Natural killer cell treated with Interleukin-12 subunit alpha and Interleukin-12 subunit beta and Interleukin-15 and Interleukin-18, amount 100 ng/mL, for 72 hours (primary cell): Measurements from ENCODE around the gene HEPACAM. TPM values are rescaled to one million over a fixed set of nuclear protein-coding genes. Genes with fewer than 3 reads are reported as not detected.
"Not testable (repeated sequence)": the region's sequence is repeated elsewhere in the genome, so short reads cannot be mapped to it uniquely, and the experiment has no call there.

ENCODE experiments used
- ATAC-seq, 2 donors: fragments of 150-1000 bp; cut with Tn5 transposase in 1 of 2; sonication (Bioruptor Pico), chemical (Tn5 transposase) in 1 of 2; 2 replicates each; pipeline ENCODE4 v1.10.0; 2021
- DNase-seq: peaks from one replicate; pipeline ENCODE4 v3.0.0; 2022; ENCODE audit warnings: low spot score
- H3K27ac Mint-ChIP-seq, 2 donors: 1 replicate in 1 of 2; 2 replicates in 1 of 2; pipeline ENCODE4 v1.8.0; 2022; ENCODE audit warnings: mixed read lengths in 2 of 2, mild to moderate bottlenecking in 1 of 2, moderate library complexity in 1 of 2
- H3K27me3 Mint-ChIP-seq, 2 donors: 1 replicate in 1 of 2; 2 replicates in 1 of 2; pipeline ENCODE4 v1.8.0; 2022; ENCODE audit warnings: mixed read lengths in 2 of 2
- H3K36me3 Mint-ChIP-seq: one replicate; pipeline ENCODE4 v1.8.0; 2022; ENCODE audit warnings: mixed read lengths
- H3K4me1 Mint-ChIP-seq, 2 donors: 1 replicate in 1 of 2; 2 replicates in 1 of 2; pipeline ENCODE4 v1.8.0; 2022; ENCODE audit warnings: low read depth in 2 of 2, mixed read lengths in 2 of 2, mild to moderate bottlenecking in 1 of 2
- H3K4me3 Mint-ChIP-seq: one replicate; pipeline ENCODE4 v1.8.0; 2022; ENCODE audit warnings: mixed read lengths
- H3K9me3 Mint-ChIP-seq: 2 replicates; pipeline ENCODE4 v1.8.0; 2022; ENCODE audit warnings: mixed read lengths
- total RNA-seq, 2 donors: library from RNA; stranded (reverse); gene quantifications; one replicate each; pipeline ENCODE4 v1.2.3, GENCODE V29; 2022

The HEPACAM gene, protein sequence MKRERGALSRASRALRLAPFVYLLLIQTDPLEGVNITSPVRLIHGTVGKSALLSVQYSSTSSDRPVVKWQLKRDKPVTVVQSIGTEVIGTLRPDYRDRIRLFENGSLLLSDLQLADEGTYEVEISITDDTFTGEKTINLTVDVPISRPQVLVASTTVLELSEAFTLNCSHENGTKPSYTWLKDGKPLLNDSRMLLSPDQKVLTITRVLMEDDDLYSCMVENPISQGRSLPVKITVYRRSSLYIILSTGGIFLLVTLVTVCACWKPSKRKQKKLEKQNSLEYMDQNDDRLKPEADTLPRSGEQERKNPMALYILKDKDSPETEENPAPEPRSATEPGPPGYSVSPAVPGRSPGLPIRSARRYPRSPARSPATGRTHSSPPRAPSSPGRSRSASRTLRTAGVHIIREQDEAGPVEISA
- total RNA-seq: not detected

DNA sequence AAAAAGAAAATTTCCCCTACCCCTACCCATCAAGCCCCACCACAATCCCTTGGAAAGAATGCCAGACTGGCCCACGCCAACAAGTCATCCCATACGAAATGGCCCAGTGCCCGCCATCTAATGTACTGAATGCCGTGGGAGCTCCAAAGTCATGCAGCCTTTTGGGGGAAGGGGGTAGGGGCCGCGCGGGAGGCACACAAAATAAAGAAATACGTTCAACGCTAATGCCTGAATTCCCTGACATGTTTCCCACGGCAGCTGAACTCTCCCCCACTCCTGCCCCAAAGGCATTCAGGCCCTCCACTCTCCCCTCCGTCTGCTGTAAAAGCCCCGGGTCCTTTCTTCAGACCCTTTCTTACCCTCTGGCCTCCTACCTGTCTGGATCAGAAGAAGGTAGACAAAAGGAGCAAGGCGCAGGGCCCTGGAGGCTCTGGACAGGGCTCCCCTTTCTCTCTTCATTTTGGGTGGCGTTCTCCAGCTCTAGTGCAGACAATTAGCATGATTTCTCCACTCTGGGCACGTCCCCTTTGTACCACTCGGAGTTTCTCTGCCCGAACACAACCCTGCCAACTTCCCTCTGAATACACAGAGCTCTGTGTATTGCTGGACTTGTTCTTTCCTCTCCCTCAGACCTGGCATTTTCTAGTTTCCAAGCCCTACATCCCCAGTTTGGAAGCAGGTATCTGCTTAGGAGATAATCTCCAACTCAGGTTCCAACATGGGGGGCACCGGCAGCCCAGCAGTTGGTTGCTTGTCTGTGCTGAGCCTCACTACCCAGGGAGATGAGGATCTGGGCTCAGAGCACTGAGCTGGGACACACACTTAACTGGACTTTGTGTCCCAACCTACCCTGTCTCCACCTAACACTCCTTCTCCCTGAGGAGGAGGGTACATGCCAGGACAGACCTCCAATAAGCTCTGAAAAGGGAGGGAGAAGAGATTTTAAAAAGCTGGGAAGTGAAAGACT is at the start of gene HEPACAM:
HEPACAM (minus strand) TSS at position 500 of the 967 bp plus-strand sequence; CDS start at position 459, 41 bp downstream.
- Mint-ChIP-seq H3K4me1 (no peaks in the 10 kb centered on the region), H3K9me3 (no peaks in the 10 kb centered on the region), H3K36me3 (no peaks in the 10 kb centered on the region), H3K4me3 (no peak within 1 kb of the TSS), H3K27me3 (peaks cover 7 to 8% of the 10 kb centered on the region in 2 donors), H3K27ac (no peak within 1 kb of the TSS)
- ATAC-seq (no peak), DNase-seq (no peak)

DNA sequence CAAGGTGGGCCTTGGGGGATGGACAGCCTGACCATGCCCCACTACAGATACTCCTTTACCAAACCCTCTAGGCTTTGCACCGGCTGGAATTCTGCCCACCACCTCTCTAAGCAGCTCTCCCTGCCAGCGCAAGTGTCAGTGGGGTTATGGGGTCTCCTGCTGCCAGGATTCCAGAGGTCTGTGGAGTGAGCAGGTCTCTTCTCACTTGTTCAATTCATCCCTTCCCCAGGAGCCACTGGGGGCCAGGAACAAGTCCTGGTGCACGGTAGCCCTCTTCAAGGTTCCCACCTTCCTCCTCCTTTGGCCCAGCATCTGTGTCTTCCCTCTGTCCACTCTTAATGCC is 48.6 kb upstream of the HEPACAM start:
- H3K27ac Mint-ChIP-seq: no peak overlapping the region
- H3K9me3 Mint-ChIP-seq: peaks cover 11% of the 10 kb centered on the region
- DNase-seq (no peak), ATAC-seq (no peak)
- H3K27me3 Mint-ChIP-seq: no peaks in the 10 kb centered on the region
- no peaks in the 10 kb centered on the region for H3K4me1 Mint-ChIP-seq
- no peak overlapping the region for H3K4me3 Mint-ChIP-seq
- H3K36me3 Mint-ChIP-seq: peaks cover 47% of the 10 kb centered on the region

DNA sequence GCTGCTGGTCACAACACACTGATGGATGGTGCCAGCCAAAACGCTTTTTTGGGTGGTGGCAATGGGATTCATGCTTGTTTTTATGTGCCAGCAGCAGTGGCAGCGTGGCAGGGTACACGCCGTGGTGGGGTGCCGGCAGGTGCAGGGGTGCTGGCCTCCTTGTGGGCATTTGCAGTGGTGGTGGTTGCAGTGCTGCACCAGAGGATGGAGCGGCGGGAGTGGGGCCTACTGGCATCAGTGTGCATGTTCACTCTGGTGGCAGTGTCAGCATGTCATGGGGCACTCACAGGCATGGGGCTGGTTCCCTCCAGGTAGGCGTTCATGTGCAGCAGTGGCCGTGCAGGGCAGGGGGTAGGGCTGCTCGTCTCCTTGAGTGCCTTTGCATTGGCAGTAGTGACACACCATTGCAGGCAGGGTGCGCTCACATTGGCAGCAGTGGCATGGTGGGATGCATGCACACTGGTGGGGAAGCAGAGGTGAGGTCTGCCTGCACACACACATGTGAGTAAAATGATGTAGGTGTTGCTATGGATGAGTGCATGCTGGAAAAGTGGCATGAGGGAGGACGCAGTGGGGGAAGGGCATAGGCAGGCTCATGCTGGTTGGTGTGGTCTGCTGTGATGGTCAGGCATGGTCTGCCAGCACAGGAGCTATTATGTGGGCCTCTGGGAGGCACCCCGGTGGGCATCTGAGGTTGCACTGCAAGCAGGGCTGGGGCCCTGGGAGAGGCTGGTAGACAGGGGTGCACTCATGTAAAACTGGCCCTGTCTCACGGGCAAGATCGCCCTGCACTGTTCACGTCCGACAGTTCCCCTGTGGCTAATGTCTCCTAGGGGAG is 48.0 kb upstream of the HEPACAM start:
- H3K9me3 Mint-ChIP-seq: peaks cover 12% of the 10 kb centered on the region
- no peaks in the 10 kb centered on the region for H3K4me1 Mint-ChIP-seq
- peaks cover 51% of the 10 kb centered on the region for H3K36me3 Mint-ChIP-seq
- DNase-seq (no peak), ATAC-seq (no peak)
- no peak overlapping the region for H3K4me3 Mint-ChIP-seq
- H3K27ac Mint-ChIP-seq: no peak overlapping the region
- H3K27me3 Mint-ChIP-seq: no peaks in the 10 kb centered on the region

DNA sequence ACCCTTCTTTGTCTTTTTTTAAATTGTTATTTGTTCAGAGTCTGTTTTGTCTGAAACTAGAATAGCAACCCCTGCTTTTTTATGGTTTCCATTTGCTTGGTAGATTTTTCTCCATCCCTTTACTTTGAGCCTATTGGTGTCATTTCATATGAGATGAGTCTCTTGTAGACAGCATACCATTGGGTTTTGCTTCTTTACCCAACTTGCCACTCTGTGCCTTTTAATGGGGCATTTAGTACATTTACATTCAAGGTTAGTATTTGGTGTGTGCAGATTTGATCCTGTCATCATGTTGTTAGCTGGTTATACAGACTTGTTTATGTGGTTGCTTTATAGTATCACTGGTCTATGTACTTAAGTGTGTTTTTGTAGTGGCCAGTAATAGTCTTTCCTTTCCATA is 46.2 kb upstream of the HEPACAM start:
- no peak for ATAC-seq
- peaks cover 55% of the 10 kb centered on the region for H3K36me3 Mint-ChIP-seq
- H3K4me3 Mint-ChIP-seq: no peak overlapping the region
- H3K4me1 Mint-ChIP-seq: no peaks in the 10 kb centered on the region
- H3K9me3 Mint-ChIP-seq: peaks cover 12% of the 10 kb centered on the region
- H3K27ac Mint-ChIP-seq: no peak overlapping the region
- no peaks in the 10 kb centered on the region for H3K27me3 Mint-ChIP-seq
- DNase-seq: no peak

DNA sequence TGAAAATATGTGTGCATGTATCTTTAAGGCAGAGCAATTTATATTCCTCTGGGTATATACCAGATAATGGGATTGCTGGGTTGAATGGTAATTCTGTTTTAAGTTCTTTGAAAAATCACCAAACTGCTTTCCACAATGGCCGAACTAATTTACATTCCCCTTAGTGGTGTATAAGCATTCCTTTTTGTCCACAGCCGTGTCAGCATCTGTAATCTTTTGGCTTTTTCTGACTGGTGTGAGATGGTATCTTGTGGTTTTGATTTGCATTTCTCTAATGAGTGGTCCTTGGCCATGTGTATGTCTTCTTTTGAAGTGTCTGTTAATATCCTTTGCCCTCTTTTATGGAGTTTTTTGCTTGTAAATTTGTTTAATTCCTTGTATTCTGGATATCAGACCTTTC is 42.5 kb upstream of the HEPACAM start:
- Mint-ChIP-seq H3K36me3 (peaks cover 53% of the 10 kb centered on the region), H3K27ac (no peak overlapping the region), H3K4me1 (no peaks in the 10 kb centered on the region), H3K27me3 (no peaks in the 10 kb centered on the region), H3K4me3 (no peak overlapping the region), H3K9me3 (peaks cover 12% of the 10 kb centered on the region)
- ATAC-seq (no peak), DNase-seq (no peak)

DNA sequence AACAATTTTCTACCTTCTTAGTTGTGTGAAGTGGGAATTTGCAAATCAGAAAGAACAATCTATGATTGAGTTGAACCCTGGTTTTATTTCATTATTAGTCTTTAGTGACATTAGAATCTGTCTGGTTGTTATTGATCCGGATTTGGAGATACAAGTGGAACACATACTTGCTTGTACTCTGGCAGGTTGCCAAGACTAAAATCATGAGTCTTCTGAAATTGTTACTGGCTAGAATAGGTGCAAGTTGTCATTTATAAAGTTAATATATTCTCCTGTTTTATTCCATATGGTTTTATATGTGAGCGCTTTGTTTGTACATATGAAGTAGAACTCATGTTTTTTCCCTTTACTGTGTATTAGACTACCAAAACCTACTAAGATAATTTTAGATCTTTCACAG is 41.2 kb upstream of the HEPACAM start:
- H3K9me3 Mint-ChIP-seq: peaks cover 12% of the 10 kb centered on the region
- DNase-seq: no peak
- no peak overlapping the region for H3K4me3 Mint-ChIP-seq
- no peaks in the 10 kb centered on the region for H3K27me3 Mint-ChIP-seq
- no peak for ATAC-seq
- peaks cover 40% of the 10 kb centered on the region for H3K36me3 Mint-ChIP-seq
- H3K4me1 Mint-ChIP-seq: no peaks in the 10 kb centered on the region
- no peak overlapping the region for H3K27ac Mint-ChIP-seq

DNA sequence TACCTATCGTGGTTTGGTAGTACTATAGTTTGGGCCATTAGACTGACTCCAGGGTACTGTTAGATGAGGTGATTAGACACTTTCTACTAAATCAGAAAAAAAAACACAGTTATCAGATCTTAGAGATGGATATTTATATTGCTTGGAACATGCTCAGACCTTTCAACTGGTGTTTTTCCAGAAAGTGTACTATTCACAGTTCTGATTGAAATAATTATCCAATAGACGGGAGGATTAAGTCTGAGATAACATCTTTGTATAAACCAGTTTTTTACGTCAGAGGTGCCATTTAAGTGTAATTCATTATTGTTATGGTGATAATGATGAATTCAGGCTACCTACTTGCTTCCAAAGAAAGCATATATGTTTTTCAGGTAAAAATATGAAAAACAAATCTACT is 40.7 kb upstream of the HEPACAM start:
- Mint-ChIP-seq H3K27ac (no peak overlapping the region), H3K9me3 (peaks cover 12% of the 10 kb centered on the region), H3K27me3 (no peaks in the 10 kb centered on the region), H3K4me1 (no peaks in the 10 kb centered on the region), H3K36me3 (peaks cover 36% of the 10 kb centered on the region), H3K4me3 (no peak overlapping the region)
- ATAC-seq (no peak), DNase-seq (no peak)

DNA sequence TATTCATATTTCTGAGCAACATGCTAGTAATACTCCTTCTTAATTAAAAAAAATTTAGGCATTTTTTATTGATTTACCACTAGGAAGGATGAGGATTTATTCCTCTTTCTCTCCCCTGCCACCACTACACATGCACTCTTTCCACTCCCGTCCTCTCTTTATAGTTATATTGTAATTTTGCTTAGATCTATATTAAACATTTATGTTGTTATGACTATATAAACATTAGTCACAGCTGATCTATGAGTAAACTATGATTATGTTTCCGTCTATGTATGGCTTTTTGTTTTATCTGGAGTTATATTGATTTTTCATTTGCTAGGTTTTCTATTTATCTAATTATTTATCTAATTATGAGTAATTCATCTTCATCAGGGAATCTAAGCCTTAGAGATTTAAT is 36.0 kb upstream of the HEPACAM start:
- Mint-ChIP-seq H3K36me3 (no peaks in the 10 kb centered on the region), H3K9me3 (no peaks in the 10 kb centered on the region), H3K27ac (no peak overlapping the region), H3K4me1 (no peaks in the 10 kb centered on the region), H3K4me3 (no peak overlapping the region), H3K27me3 (no peaks in the 10 kb centered on the region)
- no peak for DNase-seq
- ATAC-seq: no peak

DNA sequence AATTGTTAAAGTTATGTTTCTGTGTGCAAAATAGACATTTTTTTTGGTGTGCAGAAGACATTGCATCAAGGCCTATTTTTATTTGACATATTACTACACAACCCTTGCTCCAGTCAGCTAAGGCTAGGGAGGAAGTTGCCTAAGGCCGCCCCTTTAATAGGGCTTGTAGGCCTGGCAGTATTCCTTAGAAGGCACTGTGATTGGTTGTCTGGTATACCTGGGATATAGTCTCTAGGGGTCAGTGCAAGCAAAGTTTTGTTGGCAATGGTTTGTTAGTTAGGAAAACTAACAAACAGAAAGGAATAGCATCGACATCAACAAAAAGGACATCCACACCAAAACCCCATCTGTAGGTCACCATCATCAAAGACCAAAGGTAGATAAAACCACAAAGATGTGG is 35.1 kb upstream of the HEPACAM start:
- Mint-ChIP-seq H3K27ac (no peak overlapping the region), H3K4me3 (no peak overlapping the region), H3K36me3 (no peaks in the 10 kb centered on the region), H3K9me3 (no peaks in the 10 kb centered on the region), H3K4me1 (no peaks in the 10 kb centered on the region), H3K27me3 (no peaks in the 10 kb centered on the region)
- ATAC-seq (no peak), DNase-seq (no peak)

DNA sequence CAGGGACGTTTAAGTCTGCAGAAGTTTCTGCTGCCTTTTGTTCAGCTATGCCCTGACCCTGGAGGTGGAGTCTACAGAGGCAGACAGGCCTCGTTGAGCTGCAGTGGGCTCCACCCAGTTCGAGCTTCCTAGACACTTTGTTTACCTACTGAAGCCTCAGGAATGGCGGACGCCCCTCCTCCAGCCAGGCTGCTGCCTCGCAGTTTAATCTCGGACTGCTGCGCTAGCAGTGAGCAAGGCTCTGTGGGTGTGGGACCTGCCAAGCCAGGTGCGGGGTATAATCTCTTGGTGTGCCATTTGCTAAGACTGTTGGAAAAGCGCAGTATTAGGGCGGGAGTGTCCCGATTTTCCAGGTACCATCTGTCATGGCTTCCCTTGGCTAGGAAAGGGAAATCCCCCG is 32.4 kb upstream of the HEPACAM start:
- H3K27me3 Mint-ChIP-seq, H3K9me3 Mint-ChIP-seq, H3K4me1 Mint-ChIP-seq, H3K36me3 Mint-ChIP-seq, ATAC-seq, H3K27ac Mint-ChIP-seq, H3K4me3 Mint-ChIP-seq, DNase-seq: not testable (repeated sequence)

DNA sequence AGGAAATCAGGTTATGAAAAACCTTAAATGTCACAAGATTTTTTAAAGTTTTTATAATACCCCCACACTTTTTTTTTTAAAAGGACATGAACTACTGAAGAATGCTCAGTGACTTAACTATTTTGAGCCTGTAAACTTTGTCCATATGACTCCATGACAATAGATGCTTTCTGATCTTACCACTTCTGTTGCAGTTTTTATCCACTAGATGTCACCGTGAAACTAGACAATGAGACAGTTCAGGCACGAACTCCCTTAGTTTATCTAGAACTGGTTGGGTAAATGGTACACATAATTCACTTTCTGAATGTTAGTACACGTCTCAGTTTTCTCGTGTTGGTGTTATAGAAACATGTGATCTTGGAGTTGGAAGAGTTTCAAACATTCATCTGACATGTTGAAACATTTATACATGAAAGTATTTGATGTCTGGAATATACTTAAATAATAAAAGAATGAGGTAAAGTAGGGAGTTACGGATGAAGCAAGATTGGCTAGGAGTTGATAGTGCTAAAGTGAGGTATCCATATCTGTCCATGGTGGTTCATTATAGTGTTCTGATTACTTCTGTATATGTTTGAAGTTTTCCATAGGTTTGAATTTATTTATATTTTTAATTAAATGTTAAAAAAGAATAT is 26.2 kb upstream of the HEPACAM start:
- Mint-ChIP-seq H3K4me1 (peaks cover 3 to 5% of the 10 kb centered on the region in 2 donors), H3K36me3 (no peaks in the 10 kb centered on the region), H3K27me3 (no peaks in the 10 kb centered on the region), H3K27ac (no peak overlapping the region), H3K9me3 (no peaks in the 10 kb centered on the region), H3K4me3 (no peak overlapping the region)
- peak; percentile 65 for DNase-seq
- peak; percentile 77 to 78 for ATAC-seq

DNA sequence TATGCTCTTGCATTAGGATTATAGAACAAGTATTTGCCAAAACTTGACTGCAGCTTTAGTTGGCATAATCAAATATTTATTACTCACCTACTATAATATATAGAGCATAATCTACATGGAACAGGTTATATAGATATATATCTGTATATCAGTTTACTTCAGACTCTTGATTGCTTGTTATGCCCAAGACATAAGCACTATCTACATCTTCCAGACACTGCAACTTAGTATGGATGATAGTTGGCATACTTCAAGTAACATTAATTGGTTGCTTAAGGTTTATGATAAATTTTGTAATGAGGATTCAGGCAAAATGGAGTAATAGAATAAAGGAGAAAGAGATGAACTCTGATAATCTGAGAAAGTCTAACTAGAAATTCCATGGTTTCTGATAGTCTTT is 19.2 kb upstream of the HEPACAM start:
- Mint-ChIP-seq H3K9me3 (no peaks in the 10 kb centered on the region), H3K27me3 (no peaks in the 10 kb centered on the region), H3K4me1 (peaks cover 3 to 7% of the 10 kb centered on the region in 2 donors), H3K27ac (no peak overlapping the region), H3K4me3 (peak overlapping the region; percentile 23), H3K36me3 (peaks cover 4% of the 10 kb centered on the region)
- no peak for ATAC-seq
- no peak for DNase-seq

DNA sequence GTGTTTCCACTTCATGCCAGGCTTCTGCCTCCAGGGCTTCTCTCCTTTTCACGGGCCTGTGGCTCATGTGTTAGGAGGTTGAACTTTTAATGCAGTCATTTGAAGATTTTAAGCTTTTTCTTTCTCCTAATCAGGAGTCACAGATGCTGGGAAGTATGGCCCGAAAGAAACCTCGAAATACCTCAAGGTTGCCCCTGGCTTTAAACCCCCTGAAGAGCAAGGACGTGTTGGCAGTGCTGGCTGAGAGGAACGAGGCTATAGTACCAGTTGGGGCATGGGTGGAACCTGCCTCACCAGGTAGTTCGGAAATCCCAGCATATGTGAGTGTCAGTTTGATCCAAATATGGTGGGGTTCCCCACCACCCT is 18.7 kb upstream of the HEPACAM start:
- Mint-ChIP-seq H3K9me3 (no peaks in the 10 kb centered on the region), H3K27me3 (no peaks in the 10 kb centered on the region), H3K36me3 (peaks cover 4% of the 10 kb centered on the region), H3K27ac (no peak overlapping the region), H3K4me3 (no peak overlapping the region), H3K4me1 (peaks cover 3 to 7% of the 10 kb centered on the region in 2 donors)
- no peak for DNase-seq
- ATAC-seq: no peak
